Fibroblast of lung (primary cell): Measurements from ENCODE around the gene MYO18B. TPM values are rescaled to one million over a fixed set of nuclear protein-coding genes. Genes with fewer than 3 reads are reported as not detected.

Experiments used
- DNase-seq, 2 donors: peaks; one replicate each; pipeline versions ENCODE4 v3.0.0 to v3.0.0-alpha.2; 2010; ENCODE audit warnings: low read depth in 2 of 2
- H2AFZ ChIP-seq: 2 replicates; pipeline ENCODE4 v1.5.1; 2012; ENCODE audit warnings: low read length, control low read depth, inconsistent platforms
- H3K27ac ChIP-seq: 2 replicates; pipeline ENCODE4 v1.5.1; 2011; ENCODE audit warnings: low read length, control low read depth; ENCODE audit not compliant: insufficient read depth
- H3K27me3 ChIP-seq: 2 replicates; pipeline ENCODE4 v1.5.1; 2011; ENCODE audit warnings: mild to moderate bottlenecking, low read length; ENCODE audit not compliant: control insufficient read depth, insufficient read depth
- H3K36me3 ChIP-seq: 2 replicates; pipeline ENCODE4 v1.5.1; 2011; ENCODE audit warnings: low read length; ENCODE audit not compliant: control insufficient read depth, insufficient read depth
- H3K4me1 ChIP-seq: 2 replicates; pipeline ENCODE4 v1.5.1; 2011; ENCODE audit warnings: low read length; ENCODE audit not compliant: control insufficient read depth, insufficient read depth; ENCODE audit errors: extremely low read depth
- H3K4me2 ChIP-seq: 2 replicates; pipeline ENCODE4 v1.5.1; 2011; ENCODE audit warnings: low read length, control low read depth; ENCODE audit not compliant: insufficient read depth; ENCODE audit errors: extremely low read depth
- H3K4me3 ChIP-seq, 4 experiments: fragments of 200-600 bp in 1 of 4; sonication (generic) in 1 of 4; replicated peaks in 1 of 4; 2 replicates each; pipeline ENCODE4 v1.5.1; 2011 to 2016; ENCODE audit warnings: low read length in 4 of 4, low read depth in 3 of 4, mild to moderate bottlenecking in 3 of 4, control low read depth in 2 of 4, inconsistent platforms in 1 of 4, mixed read lengths in 1 of 4; ENCODE audit not compliant: insufficient read depth in 1 of 4; ENCODE audit errors: control extremely low read depth in 1 of 4
- H3K79me2 ChIP-seq: 2 replicates; pipeline ENCODE4 v1.5.1; 2012; ENCODE audit warnings: mild to moderate bottlenecking, low read length, inconsistent platforms; ENCODE audit not compliant: control insufficient read depth, insufficient read depth
- H3K9ac ChIP-seq: 2 replicates; pipeline ENCODE4 v1.5.1; 2011; ENCODE audit warnings: mild to moderate bottlenecking, low read length, control low read depth; ENCODE audit not compliant: insufficient read depth
- H3K9me3 ChIP-seq: 2 replicates; pipeline ENCODE4 v1.5.1; 2012; ENCODE audit warnings: low read depth, low read length; ENCODE audit not compliant: control insufficient read depth, insufficient read depth
- H4K20me1 ChIP-seq: 2 replicates; pipeline ENCODE4 v1.5.1; 2011; ENCODE audit warnings: low read length; ENCODE audit not compliant: control insufficient read depth, insufficient read depth; ENCODE audit errors: extremely low read depth
- EZH2 ChIP-seq: IDR thresholded peaks from 2 replicates; pipeline ENCODE4 v1.5.1; 2012; ENCODE audit warnings: low read length, control low read depth, mild to moderate bottlenecking; ENCODE audit errors: missing control alignments
- polyA plus RNA-seq, 2 donors: library from polyadenylated mRNA; depleted of rRNA in 1 of 2; stranded (reverse) in 1 of 2; unstranded in 1 of 2; fragments of >200 nt; gene quantifications; 2 replicates each; pipeline ENCODE4 v1.2.1, GENCODE V29; 2011 to 2012; ENCODE audit warnings: missing spikeins in 1 of 2
- total RNA-seq: library from RNA; depleted of rRNA; stranded (reverse); fragments of >200 nt; gene quantifications from 2 replicates; pipeline ENCODE4 v1.2.1, GENCODE V29; 2014
- TF ChIP-seq, protein P1 (sequence below), 2 donors: IDR thresholded peaks in 1 of 2; conservative IDR thresholded peaks in 1 of 2; 1 replicate in 1 of 2; 2 replicates in 1 of 2; pipeline ENCODE4 v1.5.1; 2011 to 2012; ENCODE audit warnings: low read length in 2 of 2, control low read depth in 1 of 2, inconsistent platforms in 1 of 2, low read depth in 1 of 2, mild to moderate bottlenecking in 1 of 2

Gene MYO18B
- total and polyA plus RNA-seq, 2 donors (not counting 1 experiment from before 2014, with no cell fraction given), result 0.17 TPM; not detected in 1

GRCh38 chr22:25881210-25881755, 139.3 kb downstream of the MYO18B start:
- H3K9me3 ChIP-seq, result no peaks in the 10 kb centered on the region
- no peak overlapping the region for H3K27ac ChIP-seq
- TF ChIP-seq, protein P1, sequence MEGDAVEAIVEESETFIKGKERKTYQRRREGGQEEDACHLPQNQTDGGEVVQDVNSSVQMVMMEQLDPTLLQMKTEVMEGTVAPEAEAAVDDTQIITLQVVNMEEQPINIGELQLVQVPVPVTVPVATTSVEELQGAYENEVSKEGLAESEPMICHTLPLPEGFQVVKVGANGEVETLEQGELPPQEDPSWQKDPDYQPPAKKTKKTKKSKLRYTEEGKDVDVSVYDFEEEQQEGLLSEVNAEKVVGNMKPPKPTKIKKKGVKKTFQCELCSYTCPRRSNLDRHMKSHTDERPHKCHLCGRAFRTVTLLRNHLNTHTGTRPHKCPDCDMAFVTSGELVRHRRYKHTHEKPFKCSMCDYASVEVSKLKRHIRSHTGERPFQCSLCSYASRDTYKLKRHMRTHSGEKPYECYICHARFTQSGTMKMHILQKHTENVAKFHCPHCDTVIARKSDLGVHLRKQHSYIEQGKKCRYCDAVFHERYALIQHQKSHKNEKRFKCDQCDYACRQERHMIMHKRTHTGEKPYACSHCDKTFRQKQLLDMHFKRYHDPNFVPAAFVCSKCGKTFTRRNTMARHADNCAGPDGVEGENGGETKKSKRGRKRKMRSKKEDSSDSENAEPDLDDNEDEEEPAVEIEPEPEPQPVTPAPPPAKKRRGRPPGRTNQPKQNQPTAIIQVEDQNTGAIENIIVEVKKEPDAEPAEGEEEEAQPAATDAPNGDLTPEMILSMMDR (conservative IDR thresholded peaks at IDR 0.05 in 1 of 2, IDR thresholded peaks at IDR 0.05 in 1 of 2; ENCODE audit: low read depth in 1 of 2, low read length in 2 of 2), result no peak
- no peak for TF ChIP-seq EZH2
- no peak overlapping the region for H3K9ac ChIP-seq
- no peak overlapping the region for H3K4me2 ChIP-seq
- no peaks in the 10 kb centered on the region for H3K79me2 ChIP-seq
- no peaks in the 10 kb centered on the region for H4K20me1 ChIP-seq
- no peak overlapping the region for H3K4me3 ChIP-seq
- no peaks in the 10 kb centered on the region for H3K4me1 ChIP-seq
- H2AFZ ChIP-seq, result no peak overlapping the region
- DNase-seq, result no peak
- no peaks in the 10 kb centered on the region for H3K36me3 ChIP-seq
- H3K27me3 ChIP-seq, result no peaks in the 10 kb centered on the region

DNA sequence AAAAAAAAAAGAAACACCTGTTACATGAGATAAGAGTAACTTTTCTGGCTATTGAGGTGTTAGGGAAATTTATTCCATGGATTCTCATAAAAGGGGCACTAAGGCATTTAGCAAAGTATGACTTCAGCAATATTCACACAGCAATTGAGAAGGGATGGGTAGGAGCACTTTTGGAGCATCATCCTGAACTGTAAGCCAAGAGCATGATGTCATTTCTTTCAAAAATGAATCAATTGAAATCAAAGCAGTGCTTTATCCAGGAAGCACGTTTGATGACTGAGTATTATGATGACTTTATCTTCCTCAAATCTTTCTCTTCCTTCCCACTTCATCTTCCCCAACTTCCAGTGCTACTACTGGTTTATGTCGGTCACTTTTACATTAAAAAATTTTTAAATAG, 140.4 kb downstream of the MYO18B start:
- no peak for TF ChIP-seq EZH2
- TF ChIP-seq, protein P1 (conservative IDR thresholded peaks at IDR 0.05 in 1 of 2, IDR thresholded peaks at IDR 0.05 in 1 of 2; ENCODE audit: low read depth in 1 of 2, low read length in 2 of 2), result no peak

DNA sequence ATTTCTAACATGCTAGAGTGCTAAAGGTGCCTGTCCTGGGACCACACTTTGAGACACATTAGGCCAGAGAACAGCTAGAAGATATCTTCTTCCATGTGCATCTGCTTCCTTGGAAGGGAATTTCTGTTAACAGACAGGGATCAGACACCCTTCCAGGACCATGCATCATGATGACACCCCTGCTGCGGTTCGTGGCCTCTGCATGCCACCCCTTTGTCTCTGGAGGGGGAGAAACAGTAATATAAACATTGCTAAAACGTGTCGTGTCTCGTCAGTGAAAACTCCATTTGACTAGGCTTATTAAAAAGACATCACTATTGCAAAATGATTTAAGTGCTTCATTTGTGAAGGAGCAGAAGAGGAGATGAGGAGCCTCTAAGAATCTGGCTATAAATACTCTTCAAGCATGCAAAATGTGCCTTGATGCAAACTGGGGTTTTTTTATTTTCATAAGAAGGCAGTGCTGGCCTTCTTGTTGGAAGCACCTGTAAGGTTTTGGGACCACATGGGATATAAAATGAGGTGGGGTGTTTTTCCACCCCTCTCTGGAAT, 141.6 kb downstream of the MYO18B start:
- DNase-seq, result no peak
- H3K4me2 ChIP-seq, result no peak overlapping the region
- H3K27me3 ChIP-seq, result no peaks in the 10 kb centered on the region
- no peaks in the 10 kb centered on the region for H3K9me3 ChIP-seq
- H3K4me3 ChIP-seq, result no peak overlapping the region
- no peak overlapping the region for H3K9ac ChIP-seq
- H4K20me1 ChIP-seq, result no peaks in the 10 kb centered on the region
- no peak overlapping the region for H3K27ac ChIP-seq
- H3K4me1 ChIP-seq, result no peaks in the 10 kb centered on the region
- no peaks in the 10 kb centered on the region for H3K36me3 ChIP-seq
- H2AFZ ChIP-seq, result no peak overlapping the region
- no peaks in the 10 kb centered on the region for H3K79me2 ChIP-seq
- TF ChIP-seq, protein P1 (conservative IDR thresholded peaks at IDR 0.05 in 1 of 2, IDR thresholded peaks at IDR 0.05 in 1 of 2; ENCODE audit: low read depth in 1 of 2, low read length in 2 of 2), result no peak

More for the DNA sequence above, 140.4 kb downstream of the MYO18B start:
- Histone ChIP-seq H3K27ac (no peak overlapping the region), H3K9ac (no peak overlapping the region), H3K79me2 (no peaks in the 10 kb centered on the region), H3K4me2 (no peak overlapping the region), H4K20me1 (no peaks in the 10 kb centered on the region), H3K27me3 (no peaks in the 10 kb centered on the region), H3K9me3 (no peaks in the 10 kb centered on the region), H3K4me1 (no peaks in the 10 kb centered on the region), H3K4me3 (no peak overlapping the region), H2AFZ (no peak overlapping the region), H3K36me3 (no peaks in the 10 kb centered on the region)
- DNase-seq, result no peak
